Skin epidermis (tissue), 12 donors: ENCODE measurements around the gene IST1.
"Not testable (repeated sequence)": the region's sequence is repeated elsewhere in the genome, so short reads cannot be mapped to it uniquely, and the experiment has no call there.

Experiments used
- H3K27ac ChIP-seq, 21 experiments: fragments of 200-600 bp; sonication (generic) in 11 of 21; one replicate each; pipeline ENCODE4 v1.5.0; 2020; ENCODE audit warnings: mild to moderate bottlenecking in 3 of 21, inconsistent platforms in 2 of 21, moderate library complexity in 2 of 21
- H3K4me3 ChIP-seq, 7 experiments: fragments of 200-600 bp; sonication (generic) in 2 of 7; one replicate each; pipeline ENCODE4 v1.5.0; 2020; ENCODE audit warnings: inconsistent platforms in 2 of 7, mild to moderate bottlenecking in 2 of 7, moderate library complexity in 1 of 7

Gene IST1

DNA sequence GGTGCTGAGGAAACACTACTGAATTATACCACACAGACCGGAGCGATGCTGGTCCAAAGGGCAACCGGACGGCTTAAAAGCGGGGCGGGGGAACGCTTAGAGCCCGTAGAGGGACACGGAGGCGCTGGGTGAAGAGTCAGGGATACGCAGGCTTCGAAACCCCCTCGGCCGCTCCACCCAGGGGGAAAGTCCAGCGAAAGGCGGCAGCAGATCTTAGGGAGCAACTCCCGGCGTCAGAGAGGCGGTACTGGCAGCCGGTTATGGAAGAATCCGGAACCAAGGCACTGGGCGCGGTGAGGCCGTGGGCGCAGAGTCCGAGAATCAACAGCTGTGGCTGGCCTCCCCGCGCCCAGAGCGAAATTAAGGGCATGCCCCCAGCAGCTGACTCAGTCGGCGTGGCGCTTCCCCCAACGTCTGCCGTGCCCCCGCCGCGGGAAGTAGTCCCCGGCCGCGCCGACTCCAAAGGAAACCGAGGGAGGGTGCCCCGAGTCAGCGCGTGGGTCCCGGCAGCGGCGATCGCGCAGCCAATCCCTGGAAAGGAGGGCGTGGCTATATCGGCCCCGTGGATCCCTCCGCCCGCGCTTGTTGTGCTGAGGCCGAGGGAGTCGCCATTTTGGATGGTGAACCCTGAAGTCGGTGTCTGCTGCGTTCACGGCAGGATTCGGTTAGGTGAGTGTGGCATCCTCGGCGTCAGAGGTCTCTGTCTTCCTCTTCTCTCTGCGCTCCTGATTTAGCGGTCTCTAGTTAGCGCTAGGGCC is at the start of gene IST1:
Gene IST1, plus strand, starts transcription at position 611 of the 758 bp plus-strand sequence. CDS start 20,110 bp downstream, outside the sequence.
- Histone ChIP-seq H3K27ac (peak within 1 kb of the TSS; percentile 83 to 99 (median 97)), H3K4me3 (peak within 1 kb of the TSS; percentile 54 to 97 (median 89))

DNA sequence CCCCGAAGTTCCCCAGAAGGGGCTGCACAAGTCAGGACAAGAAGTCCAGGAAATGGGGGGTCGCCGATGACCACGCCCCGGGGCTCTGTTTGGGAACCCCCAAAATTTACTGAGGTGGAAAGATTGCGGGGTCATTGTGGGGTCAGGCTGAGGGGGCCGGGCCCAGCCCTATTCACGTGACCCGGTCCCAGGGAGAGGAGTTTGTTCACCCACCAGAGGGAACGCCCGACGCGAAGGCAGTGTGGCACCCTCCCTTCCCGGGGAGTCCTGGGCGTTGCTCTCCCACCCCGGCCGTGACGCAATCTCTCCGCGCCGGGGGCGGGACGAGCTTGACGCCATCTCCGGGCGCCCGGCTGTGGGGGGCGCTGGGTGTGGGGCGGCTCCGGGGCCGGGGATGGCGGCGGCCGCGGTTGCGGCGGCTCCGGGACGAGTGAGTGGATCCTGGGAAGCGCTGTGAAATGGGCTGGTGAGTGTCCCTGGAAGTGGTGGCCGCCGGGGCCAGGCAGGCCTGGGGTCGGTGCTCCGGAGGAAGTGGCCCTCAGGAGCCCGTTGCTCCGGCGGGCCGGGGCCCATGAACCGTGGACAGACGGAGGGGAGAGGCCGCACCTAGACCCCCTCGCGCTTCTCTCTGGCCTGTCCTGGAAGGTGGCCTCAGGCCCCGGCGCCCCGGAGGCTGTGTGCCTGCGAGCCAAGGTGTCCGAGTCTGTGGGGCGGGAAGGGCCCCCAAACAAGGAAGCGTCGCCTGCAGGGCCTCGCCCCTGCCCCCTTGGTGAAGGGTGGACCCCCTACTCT is 49.5 kb upstream of the IST1 start, which contains the start of gene ATXN1L:
Gene ATXN1L, plus strand, starts transcription at position 338 of the 792 bp plus-strand sequence. CDS start 3,765 bp downstream, outside the sequence.
- H3K27ac ChIP-seq: peak within 1 kb of the TSS; percentile 73 to 100 (median 93)
- H3K4me3 ChIP-seq: peak within 1 kb of the TSS; percentile 82 to 100 (median 90)

DNA sequence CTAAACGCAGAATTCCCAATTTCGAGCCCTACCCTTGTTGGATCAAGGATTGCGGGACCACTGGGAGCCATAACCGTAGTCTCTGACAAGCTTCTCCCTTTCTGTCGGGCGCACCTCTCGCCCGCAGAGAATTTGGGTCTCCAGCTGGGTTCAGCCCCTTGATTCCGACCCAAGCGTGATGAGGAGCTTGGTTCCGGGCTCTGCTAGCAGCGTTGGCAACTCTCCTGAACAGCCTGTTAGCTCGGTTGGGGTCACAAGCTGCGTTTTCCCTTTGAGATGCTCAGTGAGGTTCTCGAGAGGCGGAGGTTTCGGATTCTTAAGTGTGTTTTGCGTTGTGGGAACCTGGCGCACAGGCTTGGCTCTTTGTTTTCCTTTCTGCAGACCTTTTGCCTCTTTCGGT is 48.9 kb upstream of the IST1 start:
- H3K27ac ChIP-seq: peak overlapping the region; percentile 73 to 100 (median 93)
- peak overlapping the region; percentile 82 to 100 (median 90) for H3K4me3 ChIP-seq

DNA sequence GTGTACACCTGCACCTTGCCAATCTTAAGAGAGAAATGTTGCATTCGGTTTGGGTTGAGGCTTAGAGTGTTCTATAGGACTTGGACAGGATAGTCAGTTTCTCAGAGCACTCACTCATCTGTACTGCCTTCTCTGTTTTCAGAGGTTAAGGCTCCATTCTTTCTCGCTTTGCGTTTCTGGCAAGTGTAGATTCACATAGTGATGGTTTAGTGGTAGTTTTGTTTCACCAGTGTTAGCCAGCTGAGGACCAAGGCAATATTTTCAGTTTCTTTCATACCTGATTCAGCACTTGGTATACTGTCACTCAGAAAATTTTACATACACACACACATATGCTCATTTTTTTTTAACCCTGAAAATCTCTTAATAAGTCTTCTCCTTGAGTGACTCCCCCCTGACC is 48.2 kb upstream of the IST1 start:
- H3K27ac ChIP-seq: peak overlapping the region in 5 of 21 experiments; percentile 93 to 100 (median 96)

DNA sequence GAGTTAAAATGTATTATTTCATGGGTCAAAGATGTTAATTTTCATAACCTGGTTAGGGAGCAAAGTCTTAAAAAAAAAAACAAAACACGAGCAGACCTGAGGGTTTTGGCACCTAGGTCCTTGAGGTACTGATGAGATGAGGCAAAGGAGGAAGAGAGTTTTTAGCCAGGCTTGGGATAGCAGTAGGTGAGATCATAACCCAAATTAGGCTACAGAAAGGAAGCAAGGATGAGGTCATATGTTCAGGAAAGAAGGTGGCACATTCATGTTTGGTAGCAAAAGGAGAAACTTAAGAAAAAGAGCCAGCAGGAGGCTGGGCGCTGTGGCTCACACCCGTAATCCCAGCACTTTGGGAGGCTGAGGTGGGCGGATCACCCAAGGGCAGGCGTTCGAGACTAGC is 46.7 kb upstream of the IST1 start:
- no peak overlapping the region for H3K4me3 ChIP-seq
- H3K27ac ChIP-seq: no peak overlapping the region

More for the DNA sequence above, 48.2 kb upstream of the IST1 start:
- H3K4me3 ChIP-seq: peak overlapping the region in 4 of 7 experiments; percentile 89 to 95 (median 90)

DNA sequence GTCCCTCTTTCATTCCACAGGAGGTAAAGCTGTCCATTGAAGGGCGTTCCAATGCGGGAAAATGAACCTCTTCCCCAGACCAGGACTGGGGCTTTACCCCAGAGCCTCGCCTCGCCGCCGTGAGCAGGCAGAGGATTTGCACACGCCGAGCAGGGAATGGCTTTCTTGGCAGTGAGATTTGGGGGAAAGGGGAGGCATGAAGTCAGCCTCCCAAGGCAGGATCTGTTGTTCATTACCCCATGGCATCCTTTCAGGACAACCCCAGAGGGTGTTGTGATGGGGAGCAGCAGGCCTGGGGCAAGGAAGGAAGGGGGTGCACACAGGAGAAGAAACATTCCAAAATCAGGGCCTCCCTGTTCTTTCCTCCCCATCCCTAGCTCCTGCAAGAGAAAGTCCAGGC is 43.6 kb upstream of the IST1 start:
- Histone ChIP-seq H3K27ac (no peak overlapping the region), H3K4me3 (no peak overlapping the region)

DNA sequence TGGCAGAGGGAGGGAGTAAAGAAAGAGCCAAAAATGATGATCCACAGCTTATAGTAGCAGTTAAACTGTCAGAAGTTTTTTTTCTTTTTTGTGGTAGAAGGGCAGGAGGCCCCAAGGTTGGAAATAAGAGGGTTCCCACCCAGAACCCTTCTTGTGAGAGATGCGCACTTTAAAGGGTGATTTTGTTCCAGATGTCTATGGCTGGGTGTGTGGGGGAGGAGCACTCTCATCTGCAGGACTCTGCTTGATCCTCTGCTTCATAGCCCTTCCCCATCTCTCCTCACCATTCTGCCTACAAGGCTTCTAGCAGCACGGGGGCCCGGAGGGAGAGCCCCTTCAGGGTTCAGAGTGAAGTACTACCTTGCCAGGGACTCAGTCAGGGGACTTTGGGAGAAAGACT is 43.2 kb upstream of the IST1 start:
- no peak overlapping the region for H3K27ac ChIP-seq
- H3K4me3 ChIP-seq: no peak overlapping the region

DNA sequence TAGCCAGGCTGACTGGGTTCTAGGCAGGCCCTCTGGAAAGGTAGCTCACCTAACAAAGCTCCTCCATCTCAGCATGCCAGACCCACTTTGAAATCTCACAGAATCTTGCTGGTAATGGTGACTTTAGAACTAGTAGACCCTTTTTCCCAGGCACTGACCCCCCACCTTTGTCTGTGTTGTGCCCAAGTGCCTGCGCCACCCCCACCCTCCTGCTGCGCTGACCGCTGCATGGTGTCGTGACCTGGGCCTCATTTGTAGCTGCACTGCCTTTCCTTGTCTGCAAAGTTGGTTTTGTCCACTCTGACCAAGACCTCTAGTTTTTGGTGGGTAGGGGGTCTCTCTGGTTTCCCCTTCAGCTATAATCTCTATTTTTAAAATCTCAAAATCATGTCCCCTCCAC is 42.8 kb upstream of the IST1 start:
- H3K4me3 ChIP-seq: no peak overlapping the region
- peak overlapping the region in 1 of 21 experiments; percentile 43 for H3K27ac ChIP-seq

DNA sequence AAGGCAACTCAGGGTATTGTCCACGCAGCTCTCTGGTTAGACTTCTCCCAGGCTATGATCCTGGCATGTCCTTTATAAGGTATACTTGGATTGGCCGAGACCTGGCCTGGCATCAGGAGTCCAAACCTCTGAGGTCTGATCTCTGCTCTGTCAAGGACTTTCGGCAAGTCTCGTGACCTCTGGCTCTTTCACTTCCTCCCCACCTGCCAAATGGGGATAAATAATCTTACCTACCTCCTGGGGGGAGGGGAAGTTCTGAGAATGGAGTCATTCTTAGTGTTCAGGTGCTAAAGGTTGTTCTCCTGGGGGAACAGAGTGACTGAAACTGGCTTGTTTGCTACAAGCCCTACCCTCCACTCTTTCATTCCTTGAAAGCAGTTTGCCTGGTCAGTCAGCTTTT is 41.9 kb upstream of the IST1 start:
- Histone ChIP-seq H3K4me3 (no peak overlapping the region), H3K27ac (peak overlapping the region in 1 of 21 experiments; percentile 61)

DNA sequence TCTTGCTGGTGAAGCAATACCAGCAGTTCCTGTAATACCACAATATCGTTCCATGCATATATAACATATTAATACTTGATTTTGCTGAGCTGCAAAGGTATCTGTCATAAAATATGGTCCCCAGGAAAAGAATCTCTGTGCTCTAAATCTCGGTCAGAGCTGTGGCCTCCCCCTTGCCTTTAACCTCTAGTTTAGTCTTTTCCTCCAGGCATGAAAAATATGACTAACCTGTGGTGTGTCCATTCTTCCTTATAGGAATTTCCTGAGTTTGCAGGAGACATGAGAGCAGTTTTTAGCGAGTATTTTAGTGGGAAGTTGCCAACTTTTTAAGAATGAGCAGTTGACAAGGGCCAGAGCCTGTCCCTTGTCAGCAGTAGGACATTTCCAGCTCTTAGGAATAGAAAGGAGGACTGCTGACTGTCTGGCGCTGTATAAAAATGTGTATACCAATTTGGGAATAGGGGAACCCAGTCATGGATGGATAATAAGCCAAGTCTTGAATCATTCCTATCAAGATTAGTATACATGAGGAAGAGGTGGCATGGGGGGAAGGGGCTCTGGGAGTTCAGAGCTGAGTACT is 40.9 kb upstream of the IST1 start:
- H3K4me3 ChIP-seq: no peak overlapping the region
- H3K27ac ChIP-seq: peak overlapping the region in 1 of 21 experiments; percentile 71

DNA sequence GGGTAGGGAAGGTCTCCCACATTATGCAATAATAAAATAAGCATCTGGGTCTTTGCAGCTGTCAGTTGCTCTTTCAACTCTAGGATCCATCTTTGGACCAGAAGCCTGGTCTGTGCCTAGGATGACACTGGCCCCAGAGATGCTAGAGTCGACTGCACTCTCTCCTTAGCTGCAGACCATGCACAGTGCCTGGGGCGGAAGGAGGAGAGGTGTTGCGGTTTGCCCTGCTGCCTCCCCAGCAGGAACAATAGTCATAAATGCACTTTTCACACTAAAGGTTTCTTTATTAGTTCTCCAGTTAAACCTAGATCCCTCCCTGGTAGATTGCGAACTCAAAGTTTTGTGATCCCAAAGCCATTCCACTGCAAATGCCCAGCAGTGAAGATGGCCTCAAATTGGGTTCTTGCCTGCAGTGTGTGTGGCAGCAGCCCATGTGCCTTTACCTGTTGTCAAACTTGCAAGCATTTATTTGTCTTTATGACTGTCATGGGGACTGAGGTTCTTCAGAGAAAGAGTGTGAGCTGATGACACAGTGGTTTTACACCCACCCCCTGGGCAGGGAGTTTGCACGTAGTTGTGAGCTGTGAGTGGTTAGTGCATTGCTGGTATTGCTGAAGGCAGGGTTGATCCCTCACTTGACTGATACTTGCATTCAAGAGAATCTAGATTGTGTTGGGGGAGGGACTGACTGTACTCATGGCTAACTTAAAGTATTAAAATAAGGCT is 39.2 kb upstream of the IST1 start:
- no peak overlapping the region for H3K4me3 ChIP-seq
- H3K27ac ChIP-seq: peak overlapping the region in 4 of 21 experiments; percentile 8 to 71 (median 28)

DNA sequence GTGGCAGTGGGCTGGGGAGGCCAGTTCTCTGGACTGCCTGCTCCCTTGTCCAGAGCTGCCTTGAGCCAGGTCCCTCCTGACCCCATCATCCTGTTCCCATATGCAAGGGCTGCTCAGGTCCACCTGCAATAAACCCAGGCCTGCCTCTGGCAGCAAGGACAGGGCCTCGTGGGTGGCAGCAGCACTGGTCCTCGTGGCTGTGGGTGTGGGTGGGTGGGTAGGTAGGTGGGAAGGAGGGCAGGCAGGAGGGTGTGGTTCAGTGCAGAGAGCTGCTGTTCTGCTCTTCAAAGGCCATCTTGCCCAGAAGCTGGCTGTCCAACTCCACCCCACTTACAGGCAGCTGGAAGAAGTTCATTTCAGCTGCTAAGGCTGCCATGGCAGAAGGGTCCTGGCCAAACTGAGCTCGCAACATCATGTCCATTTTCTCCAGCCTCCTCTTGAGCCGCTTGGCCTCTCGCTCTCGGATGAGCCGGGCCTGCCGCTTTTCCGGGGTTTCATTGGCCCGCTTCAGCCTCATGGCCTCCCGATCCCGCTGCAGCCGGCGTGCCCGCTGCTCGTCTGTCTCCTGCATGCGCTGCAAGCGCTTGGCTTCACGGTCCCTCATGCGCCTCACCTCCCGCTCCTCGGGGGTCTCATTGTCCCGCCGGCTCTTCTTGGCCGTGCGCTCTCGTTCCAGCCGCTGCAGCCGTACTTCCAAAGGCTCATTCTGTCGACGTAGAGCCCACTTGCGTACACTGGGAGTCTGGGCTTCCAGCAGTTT is 35.4 kb upstream of the IST1 start:
- H3K4me3 ChIP-seq: no peak overlapping the region
- H3K27ac ChIP-seq: no peak overlapping the region

DNA sequence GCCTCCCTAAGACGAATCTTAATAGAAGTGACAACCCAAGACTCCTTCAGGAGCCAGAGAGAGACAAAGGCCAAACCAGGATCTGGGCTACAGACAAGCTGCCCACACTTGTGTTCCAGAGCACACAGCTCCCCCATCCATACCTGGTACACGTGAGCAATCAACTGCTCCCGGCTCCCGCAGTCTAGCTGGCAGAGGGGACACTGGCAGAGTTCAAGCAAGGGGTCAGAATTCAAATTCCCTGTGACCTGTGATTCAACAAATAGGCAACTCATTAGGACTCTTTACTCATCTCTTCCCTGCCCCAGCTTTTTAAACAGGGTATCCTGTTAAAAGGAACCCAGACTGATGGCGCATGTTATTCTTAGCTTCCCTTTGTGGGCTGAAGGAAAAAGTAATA is 31.3 kb upstream of the IST1 start:
- no peak overlapping the region for H3K27ac ChIP-seq
- H3K4me3 ChIP-seq: no peak overlapping the region

DNA sequence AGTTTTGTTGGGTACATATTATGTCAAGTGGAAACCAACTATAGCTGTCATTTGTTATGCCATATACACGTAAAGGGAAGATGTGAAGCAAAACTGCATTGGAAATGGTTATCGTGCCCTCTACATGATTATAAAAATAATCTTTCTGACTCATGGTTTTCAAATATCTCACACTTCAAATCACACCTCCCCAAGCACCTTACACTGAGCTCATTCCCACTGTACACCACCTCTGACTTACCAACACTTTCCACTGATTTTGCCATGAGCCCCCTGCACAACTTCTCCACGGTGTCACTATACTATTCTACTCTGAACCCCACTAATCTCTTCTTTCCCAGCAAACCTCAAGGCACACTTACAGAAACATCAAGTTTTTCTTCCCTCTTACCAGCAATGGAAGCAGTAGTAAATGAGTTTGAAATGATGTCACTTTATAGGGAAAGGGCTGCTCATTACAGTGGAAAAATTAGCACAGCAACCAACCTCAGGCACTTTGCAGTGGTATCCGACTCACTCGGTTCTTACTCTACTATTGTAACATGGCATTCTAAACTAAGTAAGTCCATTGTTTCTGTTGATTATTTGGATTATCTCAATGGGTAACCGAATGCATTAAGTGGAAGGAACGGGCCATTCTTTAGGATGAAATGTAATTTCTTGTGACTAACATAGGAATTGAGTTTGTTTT is 30.0 kb upstream of the IST1 start:
- no peak overlapping the region for H3K4me3 ChIP-seq
- H3K27ac ChIP-seq: no peak overlapping the region

DNA sequence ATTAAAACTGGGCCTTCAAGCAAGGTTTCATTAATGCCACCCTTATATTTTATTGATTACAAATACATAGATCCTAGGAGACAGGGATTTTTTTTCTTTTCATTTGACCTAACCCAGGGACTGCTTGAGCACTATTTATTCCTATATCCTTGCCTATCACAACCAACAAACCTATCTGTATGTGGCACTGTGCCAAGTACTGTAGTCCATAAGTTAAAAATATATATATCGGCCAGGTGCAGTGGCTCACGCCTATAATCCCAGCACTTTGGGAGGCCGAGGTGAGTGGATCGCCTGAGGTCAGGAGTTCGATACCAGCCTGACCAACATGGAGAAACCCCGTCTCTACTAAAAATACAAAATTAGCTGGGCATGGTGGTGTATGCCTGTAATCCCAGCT is 28.2 kb upstream of the IST1 start:
- not testable (repeated sequence) for H3K27ac ChIP-seq, H3K4me3 ChIP-seq

DNA sequence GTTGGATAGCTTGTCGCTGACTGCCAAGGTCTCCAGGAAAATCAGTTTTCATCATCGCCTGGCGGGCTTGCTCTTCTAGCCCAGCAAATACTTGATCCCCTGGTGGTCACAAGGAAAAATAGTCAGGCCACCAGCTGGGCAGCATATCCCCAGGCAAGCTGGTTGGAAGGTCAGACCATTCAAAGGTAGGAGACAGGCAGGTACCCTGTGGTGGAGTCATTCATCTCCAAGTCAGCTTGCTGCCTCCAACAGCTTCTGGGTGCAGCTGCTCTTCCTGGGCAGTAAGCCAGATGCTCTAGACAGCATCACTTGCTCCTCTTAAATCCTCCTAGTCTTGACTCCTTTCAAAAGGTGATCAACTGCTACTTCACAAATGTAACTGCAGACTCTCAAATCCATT is 27.4 kb upstream of the IST1 start:
- Histone ChIP-seq H3K4me3 (no peak overlapping the region), H3K27ac (no peak overlapping the region)

DNA sequence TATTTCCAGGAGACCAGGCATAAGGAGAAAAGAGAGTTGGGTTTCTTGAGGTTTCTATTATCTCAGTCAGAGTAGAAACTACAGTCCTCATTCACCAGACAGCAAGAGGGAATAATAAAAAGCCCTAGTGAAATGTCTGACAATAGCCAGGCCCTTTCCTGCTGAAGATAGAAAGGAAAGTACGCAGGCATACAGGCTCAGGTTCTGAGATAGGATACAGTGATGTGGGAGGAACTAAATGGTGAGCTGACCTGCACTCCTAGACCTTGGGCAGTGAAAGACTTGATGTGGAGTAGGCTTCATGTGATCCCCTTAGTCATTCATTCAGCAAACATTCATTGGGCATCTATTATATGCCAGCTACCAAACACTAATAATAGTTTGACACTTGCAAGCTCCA is 26.2 kb upstream of the IST1 start:
- H3K4me3 ChIP-seq: no peak overlapping the region
- no peak overlapping the region for H3K27ac ChIP-seq

DNA sequence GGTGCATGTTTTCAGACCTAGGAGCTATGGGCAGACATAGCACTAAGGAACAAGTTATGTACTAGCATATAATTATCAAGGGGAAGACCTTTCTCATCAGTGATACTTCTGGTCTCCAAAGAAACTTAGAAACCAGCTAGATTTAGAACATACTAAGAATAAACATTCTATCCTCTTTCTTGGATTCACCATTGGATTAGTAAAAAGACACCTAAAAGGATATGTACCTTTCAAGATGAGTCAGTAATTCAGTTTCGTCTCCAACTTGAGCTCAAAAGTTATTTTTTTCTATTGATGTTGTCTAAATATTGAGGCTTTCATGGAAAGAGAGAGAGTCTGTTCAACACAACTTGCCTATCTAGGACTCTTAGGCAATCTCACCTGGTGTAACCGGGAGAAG is 24.5 kb upstream of the IST1 start:
- no peak overlapping the region for H3K27ac ChIP-seq
- H3K4me3 ChIP-seq: no peak overlapping the region

DNA sequence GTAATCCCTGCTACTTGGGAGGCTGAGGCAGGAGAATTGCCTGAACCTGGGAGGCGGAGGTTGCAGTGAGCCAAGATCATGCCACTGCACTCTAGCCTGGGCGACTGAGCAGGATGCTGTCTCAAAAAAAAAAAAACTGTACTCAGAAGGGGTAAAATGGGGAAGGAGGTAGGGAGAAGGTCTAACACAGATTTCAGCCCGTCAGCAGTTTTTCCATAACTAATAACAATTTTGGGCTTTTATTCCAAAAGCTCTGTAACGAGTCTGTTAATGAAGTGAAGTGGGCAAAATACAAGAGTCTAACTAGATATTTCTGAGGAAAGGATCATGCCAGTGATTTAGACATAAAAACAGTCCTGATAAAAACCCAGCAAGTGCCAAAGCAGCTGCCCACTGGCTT is 22.1 kb upstream of the IST1 start:
- Histone ChIP-seq H3K27ac (no peak overlapping the region), H3K4me3 (no peak overlapping the region)
